OCI-LY3 (cell line): ENCODE results near the gene ATF6.

Source experiments
- CTCF ChIP-seq: fragments of 200-600, 300-600 bp; sonication (generic); IDR thresholded peaks from 2 replicates; pipeline ENCODE4 v1.5.1; 2014; ENCODE audit warnings: antibody characterized with exemption, low read length, low read depth
- EZH2phosphoT487 ChIP-seq: fragments of 200-600 bp; shearing (Covaris generic); IDR thresholded peaks from 2 replicates; pipeline ENCODE4 v1.6.1; 2018; ENCODE audit warnings: antibody characterized with exemption, mixed run types, low read depth

GRCh38 chr1:161810780-161811179 lies 44.7 kb downstream of the ATF6 start:
- no peak for TF ChIP-seq CTCF
- no peak for TF ChIP-seq EZH2phosphoT487
